AG04449 (cell line): Measurements from ENCODE around the gene KLHL21.
"Not testable (repeated sequence)": the region's sequence is repeated elsewhere in the genome, so short reads cannot be mapped to it uniquely, and the experiment has no call there.

Source experiments
- CTCF ChIA-PET: fragments of 350-600 bp; formaldehyde crosslinking; extraction: SDS; loops from one replicate; lab custom pipeline; 2021; ENCODE audit warnings: antibody characterized with exemption; lab: Yijun Ruan, JAX
- POLR2A ChIA-PET: fragments of 400-600, 350-600 bp; formaldehyde crosslinking; extraction: SDS; loops from one replicate; lab custom pipeline; 2020; ENCODE audit warnings: antibody characterized with exemption, inconsistent platforms; lab: Yijun Ruan, JAX
- DNase-seq: peaks from one replicate; pipeline ENCODE4 v3.0.0-alpha.2; 2010; ENCODE audit warnings: low read depth, low spot score
- H3K4me3 ChIP-seq: 2 replicates; pipeline ENCODE4 v1.5.1; 2011; ENCODE audit warnings: low read depth, mild to moderate bottlenecking, control low read depth, low read length
- CTCF ChIP-seq: IDR thresholded peaks from one replicate; pipeline ENCODE4 v1.5.1; 2011; ENCODE audit warnings: mild to moderate bottlenecking, moderate library complexity, low read length, control low read depth, inconsistent platforms; ENCODE audit not compliant: insufficient read depth; ENCODE audit errors: missing control alignments

Gene KLHL21

GRCh38 chr1:6572653-6573383 lies 29.9 kb downstream of the KLHL21 start:
- CTCF ChIA-PET = interaction anchor here (1.2 to 2.4 kb wide), 2 partner anchors 18 to 84 kb away, joined by 3 to 10 read pairs; partner anchors contain the start of genes NOL9 and TAS1R1

GRCh38 chr1:6570987-6571386 lies 31.7 kb downstream of the KLHL21 start:
- POLR2A ChIA-PET = no interaction called here
- CTCF ChIA-PET = interaction anchor here (4.3 kb wide), 1 partner anchor 17 kb away, joined by 32 read pairs; the partner anchor contains the start of genes NOL9 and TAS1R1

More at GRCh38 chr1:6572653-6573383, 29.9 kb downstream of the KLHL21 start:
- DNase-seq = no peak
- no peak overlapping the region for H3K4me3 ChIP-seq
- no peak for TF ChIP-seq CTCF
- POLR2A ChIA-PET = interaction anchor here (1.2 kb wide), 1 partner anchor 18 kb away, joined by 3 read pairs; the partner anchor contains the start of gene TAS1R1

GRCh38 chr1:6570100-6570499 lies 32.6 kb downstream of the KLHL21 start:
- no peak overlapping the region for H3K4me3 ChIP-seq
- TF ChIP-seq CTCF = no peak
- POLR2A ChIA-PET = no interaction called here
- CTCF ChIA-PET = interaction anchor here (4.3 kb wide), 1 partner anchor 16 kb away, joined by 32 read pairs; the partner anchor contains the start of genes NOL9 and TAS1R1
- no peak for DNase-seq

More at GRCh38 chr1:6570987-6571386, 31.7 kb downstream of the KLHL21 start:
- no peak overlapping the region for H3K4me3 ChIP-seq
- no peak for TF ChIP-seq CTCF
- DNase-seq = no peak

- CTCF ChIA-PET = interaction anchor here (4.3 kb wide), 1 partner anchor 15 kb away, joined by 32 read pairs; the partner anchor contains the start of genes NOL9 and TAS1R1
- POLR2A ChIA-PET = no interaction called here
- TF ChIP-seq CTCF = no peak
- no peak for DNase-seq
- H3K4me3 ChIP-seq = no peak overlapping the region
Observed at GRCh38 chr1:6569033-6569432, 33.6 kb downstream of the KLHL21 start.

- H3K4me3 ChIP-seq = no peak overlapping the region
- CTCF ChIA-PET = interaction anchor here (1.1 to 2.5 kb wide), 2 partner anchors 18 to 86 kb away, joined by 3 to 5 read pairs; no protein-coding TSS in a partner anchor
- POLR2A ChIA-PET = no interaction called here
- no peak for DNase-seq
- no peak for TF ChIP-seq CTCF
Observed at GRCh38 chr1:6560267-6560666, 42.4 kb downstream of the KLHL21 start.

GRCh38 chr1:6559161-6559560 lies 43.5 kb downstream of the KLHL21 start:
- POLR2A ChIA-PET, H3K4me3 ChIP-seq, DNase-seq: not testable (repeated sequence)
- CTCF ChIA-PET = interaction anchor here (2.5 kb wide), 1 partner anchor 87 kb away, joined by 5 read pairs; no protein-coding TSS in a partner anchor
